Smooth muscle cell (in vitro differentiated cells): Measurements from ENCODE around the gene JPH3. TPM values are rescaled to one million over a fixed set of nuclear protein-coding genes. Genes with fewer than 3 reads are reported as not detected.

Experiments
- DNase-seq: peaks from one replicate; lab custom pipeline; 2025; ENCODE audit not compliant: unreplicated experiment; lab: John Stamatoyannopoulos, UW
- H2AFZ ChIP-seq: fragments of 200-600 bp; sonication (generic); 2 replicates; pipeline ENCODE4 v1.6.0; 2016; ENCODE audit warnings: antibody characterized with exemption, low read depth, mild to moderate bottlenecking
- H3F3A ChIP-seq: fragments of 200-600 bp; sonication (generic); 2 replicates; pipeline ENCODE4 v1.6.0; 2017; ENCODE audit warnings: antibody characterized with exemption, low read depth
- H3K27ac ChIP-seq: fragments of 200-600 bp; sonication (generic); 2 replicates; pipeline ENCODE4 v1.5.1; 2016; ENCODE audit warnings: low read depth, mild to moderate bottlenecking
- H3K27me3 ChIP-seq: fragments of 200-600 bp; sonication (generic); 2 replicates; pipeline ENCODE4 v1.6.1; 2016; ENCODE audit warnings: low read depth, mild to moderate bottlenecking
- H3K36me3 ChIP-seq: fragments of 200-600 bp; sonication (generic); 2 replicates; pipeline ENCODE4 v1.5.1; 2016; ENCODE audit warnings: low read depth
- H3K4me1 ChIP-seq: fragments of 200-600 bp; sonication (generic); 2 replicates; pipeline ENCODE4 v1.5.1; 2016; ENCODE audit warnings: low read depth
- H3K4me2 ChIP-seq: fragments of 200-600 bp; sonication (generic); 2 replicates; pipeline ENCODE4 v1.6.0; 2016; ENCODE audit warnings: mild to moderate bottlenecking
- H3K4me3 ChIP-seq: fragments of 200-600 bp; sonication (generic); 2 replicates; pipeline ENCODE4 v1.5.1; 2016; ENCODE audit warnings: mild to moderate bottlenecking
- H3K79me2 ChIP-seq: fragments of 200-600 bp; sonication (generic); 2 replicates; pipeline ENCODE4 v1.6.0; 2016; ENCODE audit warnings: low read depth, mild to moderate bottlenecking
- H3K9ac ChIP-seq: fragments of 200-600 bp; sonication (generic); 2 replicates; pipeline ENCODE4 v1.6.0; 2016; ENCODE audit warnings: low read depth
- H3K9me3 ChIP-seq: fragments of 200-600 bp; sonication (generic); replicated peaks from 2 replicates; pipeline ENCODE4 v1.5.1; 2016; ENCODE audit warnings: low read depth
- H4K20me1 ChIP-seq: fragments of 200-600 bp; sonication (generic); 2 replicates; pipeline ENCODE4 v1.6.0; 2016; ENCODE audit warnings: low read depth
- WGBS: methylation state at CpG from one replicate; pipeline ENCODE4 v1.1.7; 2016; ENCODE audit warnings: low lambda C conversion rate; 5-methylcytosine and 5-hydroxymethylcytosine counted together
- polyA plus RNA-seq: library from polyadenylated mRNA; unstranded; fragments of >200 nt; fragmentation: Nextera tagmentation; extraction: Ambion mirVana; gene quantifications from 2 replicates; pipeline ENCODE4 v1.2.1, GENCODE V29; 2016
- total RNA-seq: library from RNA; depleted of rRNA; stranded (reverse); fragments of >200 nt; gene quantifications from 2 replicates; pipeline ENCODE4 v1.2.3, GENCODE V29; 2014
- TF ChIP-seq, protein P1 (sequence below): fragments of 200-600 bp; sonication (generic); IDR thresholded peaks from 2 replicates; pipeline ENCODE4 v1.5.1; 2017; ENCODE audit warnings: borderline replicate concordance, mild to moderate bottlenecking, antibody characterized with exemption; ENCODE audit not compliant: insufficient read depth, poor library complexity, severe bottlenecking

JPH3 gene
- total and polyA plus RNA-seq, 2 experiments from 2014 or later, result 2.1 to 2.4 TPM

DNA sequence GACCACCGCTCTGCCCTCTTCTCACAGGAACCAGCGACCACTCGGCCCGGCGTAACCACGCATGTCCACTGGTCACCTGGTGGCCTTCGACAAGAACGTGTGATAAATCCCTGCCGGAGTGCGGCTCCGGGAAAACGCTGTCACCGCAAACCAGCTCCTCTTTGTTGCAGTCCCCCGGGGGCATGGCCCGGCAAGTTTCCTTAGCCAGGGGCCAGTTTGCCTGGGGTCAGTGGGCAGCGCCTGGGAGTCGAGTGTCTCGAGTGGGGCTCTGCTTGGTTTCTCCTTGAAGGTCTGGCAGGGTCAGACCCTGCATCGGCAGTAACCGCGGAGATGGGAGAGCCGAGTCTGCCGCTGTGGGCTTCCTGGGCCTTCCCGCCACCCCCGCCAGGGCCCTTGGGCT lies 52.5 kb downstream of the JPH3 start:
- DNase-seq, result no peak
- Histone ChIP-seq H3K27ac (no peak overlapping the region), H3F3A (no peaks in the 10 kb centered on the region), H3K4me2 (no peak overlapping the region), H4K20me1 (no peaks in the 10 kb centered on the region), H3K79me2 (no peaks in the 10 kb centered on the region), H3K9me3 (no peaks in the 10 kb centered on the region), H3K4me1 (no peaks in the 10 kb centered on the region), H3K27me3 (no peaks in the 10 kb centered on the region), H2AFZ (no peak overlapping the region), H3K36me3 (no peaks in the 10 kb centered on the region), H3K4me3 (no peak overlapping the region), H3K9ac (no peak overlapping the region)
- TF ChIP-seq, protein P1, sequence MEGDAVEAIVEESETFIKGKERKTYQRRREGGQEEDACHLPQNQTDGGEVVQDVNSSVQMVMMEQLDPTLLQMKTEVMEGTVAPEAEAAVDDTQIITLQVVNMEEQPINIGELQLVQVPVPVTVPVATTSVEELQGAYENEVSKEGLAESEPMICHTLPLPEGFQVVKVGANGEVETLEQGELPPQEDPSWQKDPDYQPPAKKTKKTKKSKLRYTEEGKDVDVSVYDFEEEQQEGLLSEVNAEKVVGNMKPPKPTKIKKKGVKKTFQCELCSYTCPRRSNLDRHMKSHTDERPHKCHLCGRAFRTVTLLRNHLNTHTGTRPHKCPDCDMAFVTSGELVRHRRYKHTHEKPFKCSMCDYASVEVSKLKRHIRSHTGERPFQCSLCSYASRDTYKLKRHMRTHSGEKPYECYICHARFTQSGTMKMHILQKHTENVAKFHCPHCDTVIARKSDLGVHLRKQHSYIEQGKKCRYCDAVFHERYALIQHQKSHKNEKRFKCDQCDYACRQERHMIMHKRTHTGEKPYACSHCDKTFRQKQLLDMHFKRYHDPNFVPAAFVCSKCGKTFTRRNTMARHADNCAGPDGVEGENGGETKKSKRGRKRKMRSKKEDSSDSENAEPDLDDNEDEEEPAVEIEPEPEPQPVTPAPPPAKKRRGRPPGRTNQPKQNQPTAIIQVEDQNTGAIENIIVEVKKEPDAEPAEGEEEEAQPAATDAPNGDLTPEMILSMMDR, result no peak
- 94% methylated on average over 25 of the region's 25 CpGs for WGBS

DNA sequence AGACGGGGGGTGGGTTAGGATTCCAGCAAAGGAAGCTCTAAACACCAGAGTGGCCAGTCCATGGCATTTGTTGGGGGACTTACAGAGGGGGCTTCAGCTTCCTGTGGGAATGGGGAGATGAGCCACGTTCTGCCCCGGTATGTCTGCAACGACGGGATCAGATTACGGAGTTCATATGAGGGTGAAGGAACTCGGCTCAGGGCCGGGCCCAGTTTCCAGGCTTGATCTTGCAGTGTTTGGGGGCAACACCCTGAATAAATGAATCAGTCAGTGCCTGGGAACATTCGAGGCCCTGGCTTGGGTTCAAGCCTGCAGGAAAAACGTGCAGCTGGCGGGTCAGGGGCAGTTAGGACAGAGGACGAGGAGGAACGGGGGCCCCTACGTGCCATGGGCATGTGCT lies 54.0 kb downstream of the JPH3 start:
- H3K9ac ChIP-seq, result no peak overlapping the region
- no peaks in the 10 kb centered on the region for H3K79me2 ChIP-seq
- no peaks in the 10 kb centered on the region for H3K4me1 ChIP-seq
- no peak overlapping the region for H3K4me3 ChIP-seq
- no peak for DNase-seq
- H2AFZ ChIP-seq, result no peak overlapping the region
- TF ChIP-seq, protein P1, result no peak
- no peaks in the 10 kb centered on the region for H3K9me3 ChIP-seq
- no peak overlapping the region for H3K27ac ChIP-seq
- H3K27me3 ChIP-seq, result no peaks in the 10 kb centered on the region
- H3K36me3 ChIP-seq, result no peaks in the 10 kb centered on the region
- peaks cover 4% of the 10 kb centered on the region for H4K20me1 ChIP-seq
- H3K4me2 ChIP-seq, result no peak overlapping the region
- H3F3A ChIP-seq, result no peaks in the 10 kb centered on the region
- 78% methylated on average over 14 of the region's 14 CpGs for WGBS

DNA sequence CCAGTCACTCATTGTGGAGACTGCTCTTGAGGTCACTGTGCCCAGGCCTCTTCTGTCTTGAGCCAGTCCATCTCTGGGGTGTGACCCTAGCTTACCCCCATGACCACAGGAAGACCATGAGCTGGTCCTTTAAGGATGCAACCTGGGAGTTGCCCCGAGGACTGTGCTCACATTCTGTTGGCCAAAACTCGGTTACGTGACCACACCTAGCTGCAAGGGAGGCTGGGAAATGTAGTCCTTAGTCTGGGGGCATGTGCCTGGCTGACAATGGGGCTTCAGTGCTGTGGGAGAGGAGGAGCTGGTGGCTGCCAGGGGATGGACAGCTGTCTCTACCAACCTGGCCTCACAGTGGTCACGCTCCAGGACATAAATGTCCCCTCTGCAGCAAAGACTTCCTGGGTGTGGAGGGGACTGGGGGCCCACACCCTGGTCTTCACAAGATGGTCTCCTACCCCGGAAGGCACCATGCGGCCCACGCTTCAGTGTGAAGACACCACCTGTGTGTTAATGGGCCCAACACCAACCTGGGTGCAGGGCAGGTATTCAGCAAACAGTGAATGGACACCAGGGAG lies 55.4 kb downstream of the JPH3 start:
- Histone ChIP-seq H3K9me3 (no peaks in the 10 kb centered on the region), H2AFZ (no peak overlapping the region), H4K20me1 (peaks cover 13% of the 10 kb centered on the region), H3K4me3 (no peak overlapping the region), H3F3A (no peaks in the 10 kb centered on the region), H3K4me1 (no peaks in the 10 kb centered on the region), H3K4me2 (no peak overlapping the region), H3K9ac (no peak overlapping the region), H3K27ac (no peak overlapping the region), H3K27me3 (no peaks in the 10 kb centered on the region), H3K79me2 (no peaks in the 10 kb centered on the region), H3K36me3 (no peaks in the 10 kb centered on the region)
- WGBS, result 81% methylated on average over 7 of the region's 7 CpGs
- no peak for DNase-seq
- TF ChIP-seq, protein P1, result no peak

DNA sequence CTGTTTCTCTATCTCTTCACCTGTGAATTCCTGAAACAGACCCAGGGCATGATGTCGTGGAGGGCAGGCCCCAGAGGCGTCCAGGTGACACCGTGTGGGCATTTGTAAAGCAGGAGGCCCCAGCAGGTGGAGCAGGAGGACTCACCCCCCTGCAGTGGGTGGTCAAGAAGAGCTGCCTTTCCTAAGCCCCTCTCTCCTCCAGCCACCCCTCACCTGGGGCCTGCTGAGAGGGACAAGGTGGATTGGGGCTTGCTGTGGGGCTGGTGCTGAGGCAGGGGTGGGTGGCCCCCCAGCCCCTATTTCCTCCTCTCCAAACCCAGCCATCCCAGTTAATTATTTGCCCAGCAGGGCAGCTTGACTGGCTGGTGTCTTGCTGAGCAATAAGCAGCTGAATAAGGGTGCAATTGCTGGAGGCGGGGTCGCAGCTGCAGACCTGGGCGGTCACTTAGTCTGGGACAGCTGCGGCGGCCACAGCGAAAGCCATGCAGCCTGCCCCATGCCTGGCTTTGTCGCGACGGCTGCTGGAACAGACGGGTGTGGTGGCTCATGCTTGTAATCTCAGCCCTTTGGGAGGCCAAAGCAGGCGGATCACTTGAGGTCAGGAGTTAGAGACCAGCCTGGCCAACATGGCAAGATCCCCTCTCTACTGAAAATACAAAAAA lies 56.4 kb downstream of the JPH3 start:
- H3K27me3 ChIP-seq, result no peaks in the 10 kb centered on the region
- no peak for DNase-seq
- H3K4me1 ChIP-seq, result no peaks in the 10 kb centered on the region
- H3K36me3 ChIP-seq, result no peaks in the 10 kb centered on the region
- 65% methylated on average over 14 of the region's 14 CpGs for WGBS
- no peak overlapping the region for H3K9ac ChIP-seq
- H3K9me3 ChIP-seq, result no peaks in the 10 kb centered on the region
- no peaks in the 10 kb centered on the region for H3F3A ChIP-seq
- peaks cover 13% of the 10 kb centered on the region for H4K20me1 ChIP-seq
- no peaks in the 10 kb centered on the region for H3K79me2 ChIP-seq
- TF ChIP-seq, protein P1, result no peak
- no peak overlapping the region for H3K4me3 ChIP-seq
- no peak overlapping the region for H2AFZ ChIP-seq
- no peak overlapping the region for H3K4me2 ChIP-seq
- no peak overlapping the region for H3K27ac ChIP-seq
